Measurements from ENCODE around the gene IGF2.

IGF2 gene

GRCh38 chr11:2106583-2107209 is 32.5 kb downstream of the IGF2 start:
- Histone ChIP-seq H3F3A (ENCODE audit: insufficient read depth, low read length) (no peaks in the 10 kb centered on the region), H3K9ac (ENCODE audit: low read length) (no peak overlapping the region), H3K27ac (ENCODE audit: low read depth, low read length, poor library complexity, severe bottlenecking) (no peak overlapping the region), H4K20me1 (ENCODE audit: insufficient read depth, low read length) (no peaks in the 10 kb centered on the region), H3K79me2 (ENCODE audit: insufficient read depth, low read length) (no peaks in the 10 kb centered on the region), H3K4me1 (ENCODE audit: insufficient read depth, low read length, severe bottlenecking) (no peaks in the 10 kb centered on the region), H3K9me2 (ENCODE audit: low read depth, low read length) (no peaks in the 10 kb centered on the region), H2AFZ (ENCODE audit: low read length) (no peak overlapping the region), H3K4me2 (ENCODE audit: low read length) (no peak overlapping the region), H3K27me3 (ENCODE audit: insufficient read depth, low read length) (peaks cover 7% of the 10 kb centered on the region; the same call in 1 of the 2 replicates), H3K9me3 (ENCODE audit: low read length) (no peaks in the 10 kb centered on the region), H3K36me3 (ENCODE audit: insufficient read depth, low read length) (no peaks in the 10 kb centered on the region), H3K4me3 (ENCODE audit: low read depth, low read length, poor library complexity, severe bottlenecking) (no peak overlapping the region)
- TF ChIP-seq EZH2 (IDR thresholded peaks at IDR 0.05; ENCODE audit: borderline replicate concordance, low read length) (no peak), CTCF (IDR thresholded peaks at IDR 0.05; ENCODE audit: low read length) (no peak)

GRCh38 chr11:2105511-2105910 is 33.7 kb downstream of the IGF2 start:
- no peak overlapping the region for H2AFZ ChIP-seq (ENCODE audit: low read length)
- no peaks in the 10 kb centered on the region for H3K4me1 ChIP-seq (ENCODE audit: insufficient read depth, low read length, severe bottlenecking)
- TF ChIP-seq EZH2 (IDR thresholded peaks at IDR 0.05; ENCODE audit: borderline replicate concordance, low read length), result no peak
- TF ChIP-seq CTCF (IDR thresholded peaks at IDR 0.05; ENCODE audit: low read length), result no peak
- H3K36me3 ChIP-seq (ENCODE audit: insufficient read depth, low read length), result no peaks in the 10 kb centered on the region
- no peaks in the 10 kb centered on the region for H3F3A ChIP-seq (ENCODE audit: insufficient read depth, low read length)
- H3K9me3 ChIP-seq (ENCODE audit: low read length), result no peaks in the 10 kb centered on the region
- H3K9ac ChIP-seq (ENCODE audit: low read length), result no peak overlapping the region
- no peak overlapping the region for H3K4me3 ChIP-seq (ENCODE audit: low read depth, low read length, poor library complexity, severe bottlenecking)
- no peaks in the 10 kb centered on the region for H4K20me1 ChIP-seq (ENCODE audit: insufficient read depth, low read length)
- no peak overlapping the region for H3K4me2 ChIP-seq (ENCODE audit: low read length)
- H3K27me3 ChIP-seq (ENCODE audit: insufficient read depth, low read length), result peaks cover 3% of the 10 kb centered on the region; the same call in 1 of the 2 replicates
- H3K79me2 ChIP-seq (ENCODE audit: insufficient read depth, low read length), result no peaks in the 10 kb centered on the region
- no peaks in the 10 kb centered on the region for H3K9me2 ChIP-seq (ENCODE audit: low read depth, low read length)
- H3K27ac ChIP-seq (ENCODE audit: low read depth, low read length, poor library complexity, severe bottlenecking), result no peak overlapping the region

- H4K20me1 ChIP-seq (ENCODE audit: insufficient read depth, low read length), result no peaks in the 10 kb centered on the region
- H2AFZ ChIP-seq (ENCODE audit: low read length), result no peak overlapping the region
- no peaks in the 10 kb centered on the region for H3F3A ChIP-seq (ENCODE audit: insufficient read depth, low read length)
- H3K27ac ChIP-seq (ENCODE audit: low read depth, low read length, poor library complexity, severe bottlenecking), result no peak overlapping the region
- no peaks in the 10 kb centered on the region for H3K9me2 ChIP-seq (ENCODE audit: low read depth, low read length)
- H3K27me3 ChIP-seq (ENCODE audit: insufficient read depth, low read length), result no peaks in the 10 kb centered on the region
- no peak for TF ChIP-seq CTCF (IDR thresholded peaks at IDR 0.05; ENCODE audit: low read length)
- no peak for TF ChIP-seq EZH2 (IDR thresholded peaks at IDR 0.05; ENCODE audit: borderline replicate concordance, low read length)
- H3K9ac ChIP-seq (ENCODE audit: low read length), result no peak overlapping the region
- H3K79me2 ChIP-seq (ENCODE audit: insufficient read depth, low read length), result no peaks in the 10 kb centered on the region
- H3K4me3 ChIP-seq (ENCODE audit: low read depth, low read length, poor library complexity, severe bottlenecking), result no peak overlapping the region
- H3K4me2 ChIP-seq (ENCODE audit: low read length), result no peak overlapping the region
- no peaks in the 10 kb centered on the region for H3K4me1 ChIP-seq (ENCODE audit: insufficient read depth, low read length, severe bottlenecking)
- no peaks in the 10 kb centered on the region for H3K36me3 ChIP-seq (ENCODE audit: insufficient read depth, low read length)
- no peaks in the 10 kb centered on the region for H3K9me3 ChIP-seq (ENCODE audit: low read length)
Measured at GRCh38 chr11:2104524-2105440, 34.4 kb downstream of the IGF2 start.

Data from OCI-LY1 (cell line).